CD4-positive, alpha-beta T cell treated with Interferon alpha-2 for 1 hour (primary cell): ENCODE data around the gene ZBED3.
"Not testable (repeated sequence)": the region's sequence is repeated elsewhere in the genome, so short reads cannot be mapped to it uniquely, and the experiment has no call there.

Experiments used
- DNase-seq, 2 donors: peaks; one replicate each; pipeline ENCODE4 v3.0.0-alpha.2; 2020 to 2022

ZBED3 gene, protein sequence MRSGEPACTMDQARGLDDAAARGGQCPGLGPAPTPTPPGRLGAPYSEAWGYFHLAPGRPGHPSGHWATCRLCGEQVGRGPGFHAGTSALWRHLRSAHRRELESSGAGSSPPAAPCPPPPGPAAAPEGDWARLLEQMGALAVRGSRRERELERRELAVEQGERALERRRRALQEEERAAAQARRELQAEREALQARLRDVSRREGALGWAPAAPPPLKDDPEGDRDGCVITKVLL

GRCh38 chr5:77086689-77087483 lies at the start of gene ZBED3:
TSS of gene ZBED3 (minus strand) at chr5:77087285. CDS start at chr5:77077878, 9,407 bp downstream.
- DNase-seq: peak; percentile 52 to 54

DNA sequence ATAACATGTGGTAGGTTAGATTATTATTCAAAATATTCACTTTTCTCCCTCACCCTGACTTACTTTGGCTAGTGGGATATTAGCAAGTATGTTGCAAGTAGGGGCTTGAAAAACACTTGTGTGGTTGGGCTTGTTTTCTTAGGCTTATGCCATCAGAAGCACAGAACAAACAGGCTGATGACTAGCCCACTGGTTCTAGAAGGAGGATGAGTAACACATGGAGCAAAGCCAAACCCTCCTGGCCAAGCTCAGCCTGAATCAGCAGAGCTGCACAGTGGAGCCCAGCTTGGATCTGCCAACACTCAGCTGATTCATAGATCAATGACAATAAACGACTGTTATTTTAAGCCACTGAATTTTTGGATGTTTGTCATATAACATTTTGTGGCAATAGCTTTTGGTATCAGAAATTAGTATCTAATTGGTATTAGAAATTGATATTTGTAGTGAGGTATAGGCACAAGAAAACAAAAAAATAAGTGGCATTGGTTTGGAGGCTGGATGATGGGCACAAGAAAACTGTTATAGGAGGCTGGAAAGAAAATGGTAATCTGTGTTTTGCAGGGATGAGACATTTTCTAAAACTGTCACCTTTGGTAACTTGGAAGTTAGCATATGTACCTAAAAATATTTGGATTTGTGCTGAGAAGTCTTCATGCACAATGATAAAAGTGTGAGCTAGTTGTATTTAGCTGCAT lies 46.1 kb upstream of the ZBED3 start:
- DNase-seq: no peak

GRCh38 chr5:77131361-77131760 lies 44.3 kb upstream of the ZBED3 start:
- no peak for DNase-seq

GRCh38 chr5:77129391-77129990 lies 42.4 kb upstream of the ZBED3 start:
- DNase-seq: no peak

DNA sequence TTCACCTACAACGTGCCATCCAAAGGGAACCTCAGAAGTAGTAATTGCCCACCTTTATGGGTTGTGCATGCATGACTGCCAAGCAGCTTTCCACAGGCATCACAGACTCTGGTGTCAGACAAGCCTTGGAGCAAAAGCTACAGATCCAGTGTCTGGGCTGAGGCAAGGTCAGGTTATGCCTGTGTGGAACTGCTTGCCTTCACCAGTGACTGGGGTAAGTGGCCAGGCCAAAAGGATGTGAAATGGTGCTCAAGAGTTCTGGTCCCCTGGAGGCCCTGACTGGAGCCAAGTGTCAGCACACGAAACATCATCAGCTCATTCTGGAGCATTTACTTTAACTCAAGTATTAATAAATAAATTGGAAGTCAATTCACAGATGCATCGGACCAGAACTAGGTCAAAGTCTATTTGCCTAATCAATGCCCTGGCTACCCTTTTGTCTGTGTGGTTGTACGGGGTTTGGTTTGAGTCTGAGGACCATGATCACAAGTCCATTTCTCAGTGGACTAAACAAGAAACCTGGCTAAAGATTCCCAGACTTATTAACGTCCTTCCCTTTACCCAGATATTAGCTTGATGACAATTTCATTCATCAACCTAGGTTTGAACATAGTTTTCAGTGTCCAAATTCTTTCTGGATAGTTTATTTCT lies 41.5 kb upstream of the ZBED3 start:
- DNase-seq: no peak

GRCh38 chr5:77123057-77123456 lies 36.0 kb upstream of the ZBED3 start:
- DNase-seq: no peak

DNA sequence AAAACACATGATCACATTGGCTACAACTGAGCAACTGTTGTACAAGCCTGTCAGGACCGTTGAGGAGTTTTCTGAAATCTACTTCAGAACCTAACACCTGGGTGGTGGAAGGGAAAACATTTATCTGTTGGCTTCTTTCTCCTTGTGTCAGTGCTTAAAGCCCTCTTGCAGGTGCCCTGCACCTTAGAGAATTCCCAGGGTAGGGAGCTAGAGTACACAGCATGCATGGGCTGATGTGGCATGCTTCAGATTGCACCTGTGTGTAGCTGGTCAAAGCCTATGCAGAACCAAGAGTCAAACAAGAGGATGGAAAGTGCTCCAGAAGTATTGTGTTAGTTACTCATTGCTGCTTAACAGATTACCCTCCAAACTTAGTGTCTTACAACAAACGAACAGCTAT lies 33.6 kb upstream of the ZBED3 start:
- no peak for DNase-seq

DNA sequence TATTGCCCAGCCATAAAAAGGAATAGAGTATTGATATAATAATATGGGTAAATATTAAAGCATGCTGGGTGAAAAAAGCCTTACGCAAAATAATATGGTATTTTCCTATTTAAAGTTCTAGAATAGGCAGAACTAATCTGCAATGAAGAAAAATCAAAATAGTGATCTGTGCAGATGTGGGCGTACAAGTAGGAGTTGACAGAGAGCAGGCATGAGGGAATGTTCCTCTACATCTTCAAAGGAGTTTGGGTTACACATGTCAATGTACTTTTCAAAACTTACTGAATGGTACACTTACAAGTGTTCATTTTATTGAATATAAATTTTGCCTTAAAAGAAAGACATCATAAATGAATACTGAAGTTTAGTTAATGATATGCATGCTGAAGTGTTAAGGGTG lies 33.0 kb upstream of the ZBED3 start:
- DNase-seq: no peak

DNA sequence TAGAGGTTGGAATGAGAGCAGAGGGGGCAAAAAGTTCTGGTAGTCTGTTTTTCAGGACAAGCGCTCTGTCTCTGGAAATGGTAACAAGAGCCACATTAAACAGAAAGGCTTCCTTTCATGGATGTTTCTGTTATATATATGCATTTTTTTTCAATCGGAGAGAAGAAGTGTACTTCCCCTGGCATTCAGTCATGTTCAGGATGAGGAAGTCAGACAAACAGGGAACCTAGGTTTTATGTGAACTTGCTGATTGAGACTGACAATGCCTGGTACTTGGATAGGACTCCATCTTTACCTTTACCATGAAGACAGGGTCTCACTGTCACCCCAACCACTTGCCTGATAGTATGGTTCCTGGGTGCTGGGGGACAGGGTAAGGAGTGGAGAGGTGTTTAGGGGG lies 30.1 kb upstream of the ZBED3 start:
- no peak for DNase-seq

GRCh38 chr5:77107035-77107434 lies 19.9 kb upstream of the ZBED3 start:
- not testable (repeated sequence) for DNase-seq

DNA sequence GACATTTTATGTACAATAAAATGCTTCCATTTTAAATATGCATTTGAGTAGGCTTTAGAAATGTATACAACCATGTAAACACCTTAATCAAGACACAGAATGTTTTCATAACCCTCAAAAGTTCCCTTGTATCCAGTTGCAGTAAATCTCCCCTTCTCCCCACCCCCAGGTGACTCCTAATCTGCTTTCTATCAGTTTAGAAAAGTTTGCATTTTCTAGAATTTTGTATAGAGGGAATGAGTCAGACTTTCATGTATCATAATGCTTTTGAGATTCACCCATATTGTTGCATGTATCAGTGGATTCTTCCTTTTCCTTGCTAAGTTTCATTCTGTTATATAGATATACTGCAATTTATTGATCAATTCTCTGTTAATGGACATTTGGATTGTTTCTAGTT lies 17.7 kb upstream of the ZBED3 start:
- no peak for DNase-seq

- no peak for DNase-seq
Measured at GRCh38 chr5:77103457-77103856, 16.4 kb upstream of the ZBED3 start.

GRCh38 chr5:77102549-77102948 lies 15.5 kb upstream of the ZBED3 start:
- DNase-seq: no peak

- DNase-seq: no peak
Measured at GRCh38 chr5:77101298-77101697, 14.2 kb upstream of the ZBED3 start.

DNA sequence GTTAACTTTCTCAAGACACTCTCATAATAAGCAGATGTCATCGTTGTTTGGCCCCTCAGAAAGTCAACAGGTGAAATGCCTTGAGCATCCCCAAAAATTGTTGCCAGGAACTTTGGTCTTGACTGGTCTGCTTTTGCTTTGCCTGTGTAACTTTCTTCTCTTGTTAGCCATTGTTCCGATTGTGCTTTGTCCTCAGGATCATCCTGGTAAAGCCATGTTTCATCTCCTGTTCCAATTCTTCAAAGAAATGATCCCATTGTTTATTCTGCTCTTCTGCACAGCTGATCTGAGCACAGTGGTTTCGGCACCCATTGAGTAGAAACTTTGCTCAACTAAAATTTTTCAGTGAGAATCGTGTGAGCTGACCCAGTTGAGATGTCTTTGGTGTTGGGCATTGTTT lies 8.1 kb upstream of the ZBED3 start:
- no peak for DNase-seq

DNA sequence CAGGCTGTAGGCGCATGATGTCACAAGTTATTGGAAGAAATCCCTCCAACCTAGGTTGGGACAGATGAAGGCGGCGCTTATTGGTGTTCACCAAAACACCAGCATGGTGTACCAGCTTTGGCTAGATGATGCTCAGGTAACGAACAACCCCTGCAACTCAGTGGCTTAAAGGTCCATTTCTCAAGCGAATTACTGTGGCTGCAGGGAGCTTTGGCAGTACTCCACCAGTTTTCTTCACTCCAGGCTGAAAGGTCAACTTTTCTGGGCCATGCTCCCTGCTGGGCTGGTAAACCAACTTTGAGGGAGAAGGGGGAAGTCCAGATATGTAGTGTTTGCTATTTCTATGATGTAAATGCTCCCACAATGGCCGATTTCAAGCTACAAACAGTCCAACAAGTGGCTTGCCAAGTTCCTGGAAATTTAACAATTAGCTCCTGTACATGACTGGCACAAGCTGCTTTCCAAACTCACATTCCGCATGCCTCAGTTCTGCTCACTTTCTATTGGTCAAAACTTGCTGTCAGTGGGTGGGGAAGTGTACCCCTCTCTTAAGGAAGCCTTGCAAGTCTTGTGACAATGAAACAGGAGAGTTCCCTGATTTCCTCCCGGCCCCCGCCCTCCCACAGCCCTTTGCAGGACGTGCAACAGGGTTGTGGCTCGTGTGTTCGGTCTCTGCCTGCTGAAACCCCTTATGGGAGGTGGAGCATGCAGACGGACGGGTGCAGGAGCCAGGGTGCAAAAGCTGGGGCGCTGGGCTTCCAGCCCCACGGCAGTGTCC lies 588 bp upstream of the ZBED3 start:
- DNase-seq: peak in 1 of 2 donors; percentile 0

GRCh38 chr5:77086368-77086688 lies 757 bp downstream of the ZBED3 start:
- no peak for DNase-seq

DNA sequence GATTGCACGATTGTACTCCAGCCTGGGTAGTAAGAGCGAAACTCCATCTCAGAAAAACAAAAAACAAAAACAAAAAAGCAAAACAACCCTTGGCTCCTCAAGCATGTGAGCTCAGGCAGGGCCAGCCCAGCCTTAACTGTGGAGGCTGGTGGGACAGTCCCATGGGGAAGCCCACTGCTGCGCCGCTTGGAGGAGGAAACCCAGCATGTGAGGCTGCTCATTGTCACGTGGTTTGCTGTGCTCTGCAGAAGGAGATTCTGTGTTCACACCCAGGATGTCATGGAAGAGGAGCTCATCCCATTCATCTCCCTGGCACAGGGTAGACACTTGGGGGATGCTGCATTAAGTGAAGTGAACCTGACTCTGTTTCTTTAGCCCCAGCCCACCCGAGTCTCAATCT lies 4.0 kb downstream of the ZBED3 start:
- DNase-seq: no peak

- DNase-seq: no peak
Measured at GRCh38 chr5:77082280-77082679, 4.8 kb downstream of the ZBED3 start.

- no peak for DNase-seq
Measured at GRCh38 chr5:77080905-77081304, 6.2 kb downstream of the ZBED3 start.

DNA sequence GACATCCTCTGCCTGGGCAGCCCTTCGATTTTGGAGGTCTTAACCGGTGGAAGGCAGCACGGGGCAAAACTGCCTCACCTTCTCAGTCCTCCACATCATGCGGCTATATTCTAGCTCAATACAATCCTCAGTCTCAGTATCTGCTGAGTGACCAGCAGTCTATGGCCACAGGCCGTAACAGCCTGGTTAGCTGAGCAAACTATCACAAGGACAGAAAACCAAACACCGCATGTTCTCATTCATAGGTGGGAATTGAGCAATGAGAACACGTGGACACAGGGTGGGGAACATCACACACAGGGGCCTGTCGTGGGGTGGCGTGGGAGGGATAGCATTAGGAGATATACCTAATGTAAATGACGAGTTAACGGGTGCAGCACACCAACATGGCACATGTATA lies 6.6 kb downstream of the ZBED3 start:
- DNase-seq: not testable (repeated sequence)

GRCh38 chr5:77077829-77078176 lies 9.3 kb downstream of the ZBED3 start:
- no peak for DNase-seq
